Ovary (tissue), 10 donors: ENCODE data around the gene NTRK2. TPM values are rescaled to one million over a fixed set of nuclear protein-coding genes. Genes with fewer than 3 reads are reported as not detected.
A peak's percentile ranks its signal among the peaks of the same experiment; 100 is the strongest.

Experiments used
- DNase-seq, 5 donors: peaks; one replicate each; pipeline ENCODE4 v3.0.0-alpha.2; 2019 to 2020
- H3K27ac ChIP-seq, 2 donors: fragments of 200-600 bp; one replicate each; pipeline versions ENCODE4 v1.5.1 to v1.8.0; 2019 to 2022
- H3K27me3 ChIP-seq: fragments of 200-600 bp; one replicate; pipeline ENCODE4 v1.8.0; 2022
- H3K36me3 ChIP-seq: fragments of 200-600 bp; sonication (generic); one replicate; pipeline ENCODE4 v1.5.1; 2019
- H3K4me1 ChIP-seq: one replicate; pipeline ENCODE4 v1.8.1; 2013; ENCODE audit warnings: mild to moderate bottlenecking, moderate library complexity; ENCODE audit not compliant: insufficient read depth
- H3K4me3 ChIP-seq: fragments of 200-600 bp; sonication (generic); one replicate; pipeline ENCODE4 v1.5.1; 2017
- H3K9me3 ChIP-seq, 2 donors: fragments of 200-600 bp in 1 of 2; sonication (generic) in 1 of 2; one replicate each; pipeline versions ENCODE4 v1.5.1 to v1.8.1; 2013 to 2019; ENCODE audit warnings: mild to moderate bottlenecking in 1 of 2, moderate library complexity in 1 of 2
- CTCF ChIP-seq, 3 donors: fragments of 450-650 bp in 2 of 3; fragments of 200-600 bp in 1 of 3; IDR thresholded peaks; one replicate each; pipeline versions ENCODE4 v1.5.1 to v1.8.0; 2016 to 2022; ENCODE audit warnings: antibody characterized with exemption in 3 of 3, mild to moderate bottlenecking in 1 of 3
- EP300 ChIP-seq: sonication (generic); formaldehyde crosslinking; IDR thresholded peaks from one replicate; pipeline ENCODE4 v1.6.1; 2017; ENCODE audit warnings: antibody characterized with exemption
- POLR2A ChIP-seq: fragments of 450-650 bp; IDR thresholded peaks from one replicate; pipeline ENCODE4 v1.6.1; 2017; ENCODE audit warnings: antibody characterized with exemption, mild to moderate bottlenecking, moderate library complexity
- WGBS, 3 donors: extraction: QIAGEN DNeasy Blood & Tissue Kit in 1 of 3; methylation state at CpG; one replicate each; pipeline versions ENCODE4 v1.1.5 to v1.1.7; 2013 to 2017; 5-methylcytosine and 5-hydroxymethylcytosine counted together
- intact Hi-C, 4 donors: fragments of 100-400 bp; cut with DNase I; formaldehyde crosslinking; loops; one replicate each; pipeline versions ENCODE4 v1.11.0 to v1.15.1; 2022 to 2023
- long read RNA-seq, 3 donors: library from polyadenylated mRNA in 2 of 3; unstranded in 2 of 3; transcript quantifications; one replicate each; pipeline ENCODE4 v2.0.0 and lab custom pipeline, GENCODE V29; 2021 to 2026
- polyA plus RNA-seq, 2 donors: library from polyadenylated mRNA; stranded (reverse); fragments of 200-250 nt in 1 of 2; fragments of 350-450 nt in 1 of 2; fragmentation: Illumina TruSeq in 1 of 2; extraction: RNeasy Lipid Tissue Mini Kit (QIAGEN cat#74804) in 1 of 2; gene quantifications; one replicate each; pipeline ENCODE4 v1.2.3, GENCODE V29; 2013 to 2014
- total RNA-seq, 7 donors: library from RNA; depleted of rRNA in 2 of 7; stranded (reverse); fragments of >200 nt in 2 of 7; fragmentation: NEBNext Ultra II Directional in 3 of 7; extraction: Animal tissue kit (Norgen Biotek cat#: 25700) in 3 of 7; gene quantifications; one replicate each; pipeline versions ENCODE4 v1.1.0 to v1.2.4, GENCODE V29; 2016 to 2023
- donor health status: DM: no; HTN: no; CAD: no; lungs with moderate emphysema.
- donor health status: DM: no; HTN: no; CAD: no.
- donor health status: Bipolar disorder and iron deficiency.
- donor health status: DM: yes; HTN: yes; CAD: no.
- donor health status: DM: no; HTN: no; CAD: no.
- donor health status: DM: yes; HTN: yes; CAD: no.

Gene NTRK2
- total RNA-seq (10 to 100 TPM in 4 of 7 donors, 1 to 10 TPM in 3; 6.4 to 20.4 (median 10.2) TPM), polyA plus RNA-seq (10 to 100 TPM; 12.0 to 31.1 TPM)
- long read RNA-seq, donor 1, full-length matches to known transcripts = 29 of 45 reads
- long read RNA-seq, donor 1, partial matches to known transcripts = 8 of 45 reads
- long read RNA-seq, donor 1, other reads (novel, unspliced or antisense) = 8 of 45 reads
- long read RNA-seq, donor 2, full-length matches to known transcripts = 1 of 1 reads
- long read RNA-seq, donor 2, partial matches to known transcripts = 0 of 1 reads
- long read RNA-seq, donor 2, other reads (novel, unspliced or antisense) = 0 of 1 reads
- long read RNA-seq, donor 3, full-length matches to known transcripts = 9 of 22 reads
- long read RNA-seq, donor 3, partial matches to known transcripts = 3 of 22 reads
- long read RNA-seq, donor 3, other reads (novel, unspliced or antisense) = 10 of 22 reads

GRCh38 chr9:84669288-84670137, at the start of gene NTRK2:
Gene NTRK2 (plus strand): TSS chr9:84669729. CDS start chr9:84670749, 1,020 bp downstream.
- DNase-seq = peak; percentile 16 to 63 (median 46)
- intact Hi-C loops = no loop called here
- Histone ChIP-seq H3K36me3 (no peaks in the 10 kb centered on the region), H3K4me1 (peaks cover 4% of the 10 kb centered on the region), H3K4me3 (peak within 1 kb of the TSS; percentile 44), H3K9me3 (no peaks in the 10 kb centered on the region), H3K27ac (peak within 1 kb of the TSS in 1 of 2 donors; percentile 49), H3K27me3 (no peaks in the 10 kb centered on the region)
- TF ChIP-seq CTCF (IDR thresholded peaks at IDR 0.05) (peak in 1 of 3 donors; percentile 21), EP300 (no peak)
- WGBS, 3 donors = 0 to 1% (median 0%) methylated on average over 48 to 69 of the region's 69 CpGs

- 85 to 89% (median 86%) methylated on average over 2 of the region's 2 CpGs for WGBS, 3 donors
- Histone ChIP-seq H3K27me3 (no peaks in the 10 kb centered on the region), H3K36me3 (no peaks in the 10 kb centered on the region), H3K4me3 (no peak overlapping the region), H3K4me1 (no peaks in the 10 kb centered on the region), H3K9me3 (no peaks in the 10 kb centered on the region), H3K27ac (no peak overlapping the region)
- TF ChIP-seq POLR2A (no peak), CTCF (IDR thresholded peaks at IDR 0.05) (no peak), EP300 (no peak)
- intact Hi-C loops = no loop called here
- DNase-seq = no peak
These were observed 49.2 kb upstream of the NTRK2 start for GRCh38 chr9:84620338-84620737.

GRCh38 chr9:84621811-84622210, 47.7 kb upstream of the NTRK2 start:
- no peaks in the 10 kb centered on the region for H3K4me1 ChIP-seq
- no peaks in the 10 kb centered on the region for H3K9me3 ChIP-seq
- H3K27ac ChIP-seq = no peak overlapping the region
- H3K36me3 ChIP-seq = no peaks in the 10 kb centered on the region
- no peak overlapping the region for H3K4me3 ChIP-seq
- 90 to 93% (median 93%) methylated on average over 2 of the region's 2 CpGs for WGBS, 3 donors
- no peaks in the 10 kb centered on the region for H3K27me3 ChIP-seq
- intact Hi-C loops = no loop called here
- TF ChIP-seq POLR2A (no peak), EP300 (no peak), CTCF (IDR thresholded peaks at IDR 0.05) (no peak)
- no peak for DNase-seq

DNA sequence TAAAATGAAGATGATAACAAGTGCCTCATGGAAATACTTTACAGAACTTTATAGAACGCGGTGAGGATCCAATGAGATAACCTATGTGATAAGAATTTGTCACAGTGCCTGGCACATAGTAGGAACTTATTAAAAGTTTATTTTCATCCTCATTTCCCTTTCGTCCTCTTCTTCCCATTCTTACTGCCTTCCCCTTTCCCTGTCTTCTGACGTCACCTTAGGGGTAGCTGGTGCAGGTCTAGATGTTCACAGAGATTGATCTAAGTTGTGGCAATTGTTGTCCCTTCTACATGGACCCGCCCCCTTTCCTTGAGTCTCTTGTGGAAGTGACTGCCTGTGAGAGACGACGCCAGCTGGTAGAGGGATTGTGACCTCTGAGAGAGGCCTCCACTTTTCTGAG, 46.5 kb upstream of the NTRK2 start:
- intact Hi-C loops = no loop called here

More for the DNA sequence above, 46.5 kb upstream of the NTRK2 start:
- no peak for TF ChIP-seq POLR2A
- TF ChIP-seq EP300 = no peak
- TF ChIP-seq CTCF (IDR thresholded peaks at IDR 0.05) = no peak
- DNase-seq = no peak
- Histone ChIP-seq H3K9me3 (no peaks in the 10 kb centered on the region), H3K4me1 (no peaks in the 10 kb centered on the region), H3K36me3 (no peaks in the 10 kb centered on the region), H3K27ac (no peak overlapping the region), H3K27me3 (no peaks in the 10 kb centered on the region), H3K4me3 (no peak overlapping the region)
- WGBS, 3 donors = 75 to 81% (median 81%) methylated on average over 7 of the region's 7 CpGs
